Prostate gland (tissue), 2 donors: ENCODE results near the gene BEX4.

Experiments
- CTCF ChIP-seq, 4 experiments: fragments of 200-600 bp in 2 of 4; fragments of 450-650 bp in 2 of 4; sonication (generic) in 2 of 4; IDR thresholded peaks; 1 replicate in 3 of 4; 2 replicates in 1 of 4; pipeline ENCODE4 v1.5.1; 2016 to 2019; ENCODE audit warnings: antibody characterized with exemption in 4 of 4, mild to moderate bottlenecking in 2 of 4, moderate library complexity in 2 of 4
- POLR2A ChIP-seq: fragments of 450-650 bp; IDR thresholded peaks from one replicate; pipeline ENCODE4 v1.6.1; 2016; ENCODE audit warnings: antibody characterized with exemption, mild to moderate bottlenecking

- TF ChIP-seq CTCF (IDR thresholded peaks at IDR 0.05) (no peak), POLR2A (no peak)
Observed at GRCh38 chrX:103233263-103233662, 18.4 kb downstream of the BEX4 start.
